HepG2 (cell line): ENCODE data around the gene GRIK2. TPM values are rescaled to one million over a fixed set of nuclear protein-coding genes. Genes with fewer than 3 reads are reported as not detected.

ENCODE experiments used
- ATAC-seq: fragments of 200-7000 bp; cut with Tn5 transposase; 3 replicates; pipeline ENCODE4 v1.9.1; 2020; ENCODE audit warnings: mild to moderate bottlenecking, moderate library complexity
- BruUV-seq: library from RNA; stranded (reverse); fragments of 400-500 nt; replicated peaks from 2 replicates; lab custom pipeline; 2021; lab: Mats Ljungman, UMichigan
- CTCF ChIA-PET: fragments of 300-600 bp; formaldehyde crosslinking; extraction: SDS; loops from one replicate; lab custom pipeline; 2021; ENCODE audit warnings: low total read pairs, inconsistent platforms, low intra/inter-chr PET ratio; lab: Yijun Ruan, JAX
- POLR2A ChIA-PET: fragments of 350-600 bp; sonication (Branson Sonifier 250); formaldehyde crosslinking; loops from one replicate; lab custom pipeline; 2020; ENCODE audit warnings: antibody characterized with exemption, inconsistent platforms; lab: Yijun Ruan, JAX
- DNase-seq: peaks from one replicate; pipeline ENCODE4 v3.0.0-alpha.2; 2015; ENCODE audit warnings: low spot score
- FAIRE-seq: peaks from 3 replicates; lab custom pipeline; 2011; peaks lifted over from hg19 to GRCh38; lab: Jason Lieb, UNC
- H2AFZ ChIP-seq: one replicate; pipeline ENCODE4 v1.6.1; 2011; ENCODE audit warnings: low read length, inconsistent platforms
- H3K27ac ChIP-seq: fragments of 300-600 bp; 3 replicates; pipeline ENCODE4 v1.8.0; 2011; ENCODE audit warnings: mixed run types, mild to moderate bottlenecking, mixed read lengths, low read length, inconsistent platforms; ENCODE audit not compliant: insufficient read depth; ENCODE audit errors: extremely low read length
- H3K27me3 ChIP-seq, 2 experiments: fragments of 200-600 bp in 1 of 2; 2 replicates in 1 of 2; 3 replicates in 1 of 2; pipeline versions ENCODE4 v1.6.0 to v1.8.0; 2011; ENCODE audit warnings: low read length in 2 of 2, mild to moderate bottlenecking in 2 of 2, moderate library complexity in 2 of 2, inconsistent platforms in 1 of 2; ENCODE audit not compliant: insufficient read depth in 2 of 2, control insufficient read depth in 1 of 2
- H3K36me3 ChIP-seq, 2 experiments: fragments of 200-600 bp in 1 of 2; replicated peaks in 1 of 2; 2 replicates in 1 of 2; 3 replicates in 1 of 2; pipeline versions ENCODE4 v1.5.1 to v1.8.0; 2011; ENCODE audit warnings: low read length in 2 of 2, inconsistent platforms in 1 of 2; ENCODE audit not compliant: insufficient read depth in 2 of 2, control insufficient read depth in 1 of 2
- H3K4me1 ChIP-seq: 2 replicates; pipeline ENCODE4 v1.5.1; 2012; ENCODE audit warnings: low read length, inconsistent platforms; ENCODE audit not compliant: insufficient read depth
- H3K4me2 ChIP-seq: 2 replicates; pipeline ENCODE4 v1.6.0; 2011; ENCODE audit warnings: low read depth, low read length, inconsistent platforms
- H3K4me3 ChIP-seq, 3 experiments: fragments of 200-600 bp in 1 of 3; sonication (generic), shearing (Covaris generic) in 1 of 3; replicated peaks in 1 of 3; 2 replicates each; pipeline ENCODE4 v1.5.1; 2011 to 2016; ENCODE audit warnings: low read length in 3 of 3, inconsistent platforms in 2 of 3, low read depth in 2 of 3, mild to moderate bottlenecking in 2 of 3, control low read depth in 1 of 3, mixed read lengths in 1 of 3; ENCODE audit not compliant: insufficient read depth in 1 of 3
- H3K79me2 ChIP-seq: one replicate; pipeline ENCODE4 v1.6.1; 2011; ENCODE audit warnings: low read length, inconsistent platforms; ENCODE audit not compliant: insufficient read depth
- H3K9ac ChIP-seq: 2 replicates; pipeline ENCODE4 v1.6.0; 2011; ENCODE audit warnings: mild to moderate bottlenecking, low read depth, low read length, inconsistent platforms; ENCODE audit not compliant: insufficient read depth
- H3K9me3 ChIP-seq: 2 replicates; pipeline ENCODE4 v1.5.1; 2012; ENCODE audit warnings: mild to moderate bottlenecking, low read length
- H4K20me1 ChIP-seq: 2 replicates; pipeline ENCODE4 v1.6.0; 2011; ENCODE audit warnings: inconsistent platforms, mild to moderate bottlenecking, low read length, moderate library complexity; ENCODE audit not compliant: insufficient read depth
- BRD4 ChIP-seq: sonication (generic); formaldehyde crosslinking; IDR thresholded peaks from 2 replicates; pipeline ENCODE4 v1.4.0; 2020; ENCODE audit warnings: missing genetic modification reagents
- ETV6 ChIP-seq: sonication (generic); formaldehyde crosslinking; conservative IDR thresholded peaks from 2 replicates; pipeline ENCODE4 v1.4.0; 2020; ENCODE audit warnings: missing genetic modification reagents
- GTF2F1 ChIP-seq: fragments of 150-350 bp; IDR thresholded peaks from 2 replicates; pipeline ENCODE4 v1.6.1; 2014; ENCODE audit warnings: low read length
- HHEX ChIP-seq: IDR thresholded peaks from 2 replicates; pipeline ENCODE4 v1.6.1; 2016; ENCODE audit warnings: control low read depth
- HOXA5 ChIP-seq: sonication (generic); formaldehyde crosslinking; IDR thresholded peaks from 2 replicates; pipeline ENCODE4 v1.4.0; 2020; ENCODE audit warnings: missing genetic modification reagents
- KDM6A ChIP-seq: IDR thresholded peaks from 2 replicates; pipeline ENCODE4 v1.6.1; 2016; ENCODE audit warnings: low read depth
- NFIB ChIP-seq: sonication (generic); formaldehyde crosslinking; IDR thresholded peaks from 2 replicates; pipeline ENCODE4 v1.9.0; 2021; ENCODE audit warnings: missing genetic modification reagents, mild to moderate bottlenecking, borderline replicate concordance
- SMARCC2 ChIP-seq: fragments of 450-650 bp; IDR thresholded peaks from 2 replicates; pipeline ENCODE4 v1.6.1; 2017; ENCODE audit warnings: antibody characterized with exemption, mild to moderate bottlenecking
- TAF15 ChIP-seq: fragments of 200-400 bp; formaldehyde crosslinking; IDR thresholded peaks from one replicate; pipeline ENCODE4 v1.6.1; 2018; ENCODE audit warnings: mild to moderate bottlenecking, low read depth, low read length; ENCODE audit not compliant: poor library complexity, severe bottlenecking
- TARDBP ChIP-seq: sonication (generic); formaldehyde crosslinking; IDR thresholded peaks from 2 replicates; pipeline ENCODE4 v1.8.0; 2022; ENCODE audit warnings: mild to moderate bottlenecking, missing genetic modification reagents
- TBP ChIP-seq: sonication (generic); formaldehyde crosslinking; IDR thresholded peaks from 2 replicates; pipeline ENCODE4 v1.5.0; 2020; ENCODE audit warnings: missing genetic modification reagents
- ZNF780A ChIP-seq: sonication (generic); formaldehyde crosslinking; IDR thresholded peaks from 2 replicates; pipeline ENCODE4 v1.8.0; 2022; ENCODE audit warnings: mild to moderate bottlenecking, missing genetic modification reagents, moderate library complexity
- ZNF83 ChIP-seq: sonication (generic); formaldehyde crosslinking; IDR thresholded peaks from 2 replicates; pipeline ENCODE4 v1.4.0; 2020; ENCODE audit warnings: missing genetic modification reagents, mild to moderate bottlenecking, borderline replicate concordance
- WGBS: methylation state at CpG from one replicate; pipeline ENCODE4 v1.1.6; 2017; ENCODE audit warnings: low lambda C conversion rate; 5-methylcytosine and 5-hydroxymethylcytosine counted together
- in situ Hi-C: cut with HindIII; loops from 2 replicates; pipeline ENCODE4 v1.10.0; 2017; ENCODE audit warnings: low pct_unique_long_range_greater_than_20kb; ENCODE audit not compliant: extremely low pct_ligation_motif_present
- intact Hi-C: fragments of 100-400 bp; cut with micrococcal nuclease; formaldehyde crosslinking; loops from one replicate; pipeline ENCODE4 v1.10.0; 2022; ENCODE audit not compliant: unreplicated experiment
- polyA plus RNA-seq, 8 experiments: library from polyadenylated mRNA; depleted of rRNA in 3 of 8; stranded (reverse) in 7 of 8; unstranded in 1 of 8; fragments of >200 nt; fragmentation: Illumina TruSeq in 4 of 8; extraction: Trizol in 4 of 8; gene quantifications; 2 replicates each; pipeline versions ENCODE4 v1.2.1 to v1.2.3, GENCODE V29; 2011 to 2016; ENCODE audit warnings: low read depth in 4 of 8, missing spikeins in 1 of 8, mixed read lengths in 1 of 8; ENCODE audit not compliant: insufficient read depth in 1 of 8
- total RNA-seq, 5 experiments: library from RNA; depleted of rRNA; stranded (reverse); fragments of >200 nt; fragmentation: Illumina TruSeq; extraction: Trizol; gene quantifications; 2 replicates each; pipeline ENCODE4 v1.2.3, GENCODE V29; 2016; ENCODE audit warnings: low read depth in 1 of 5
- TF ChIP-seq, protein P1 (sequence below): IDR thresholded peaks from 2 replicates; pipeline ENCODE4 v1.6.1; 2016; ENCODE audit warnings: low read depth
- TF ChIP-seq, protein P2 (sequence below): sonication (generic); IDR thresholded peaks from 2 replicates; pipeline ENCODE4 v1.6.1; 2016; ENCODE audit warnings: low read depth, borderline replicate concordance
- TF ChIP-seq, protein P3 (sequence below): sonication (generic); formaldehyde crosslinking; IDR thresholded peaks from 2 replicates; pipeline ENCODE4 v1.4.0; 2020; ENCODE audit warnings: missing genetic modification reagents, mild to moderate bottlenecking, borderline replicate concordance

Gene GRIK2
- total and polyA plus RNA-seq, 2 of the 13 experiments (the other 11 are each of a cell fraction or from before 2014, with no cell fraction given) = not detected

DNA sequence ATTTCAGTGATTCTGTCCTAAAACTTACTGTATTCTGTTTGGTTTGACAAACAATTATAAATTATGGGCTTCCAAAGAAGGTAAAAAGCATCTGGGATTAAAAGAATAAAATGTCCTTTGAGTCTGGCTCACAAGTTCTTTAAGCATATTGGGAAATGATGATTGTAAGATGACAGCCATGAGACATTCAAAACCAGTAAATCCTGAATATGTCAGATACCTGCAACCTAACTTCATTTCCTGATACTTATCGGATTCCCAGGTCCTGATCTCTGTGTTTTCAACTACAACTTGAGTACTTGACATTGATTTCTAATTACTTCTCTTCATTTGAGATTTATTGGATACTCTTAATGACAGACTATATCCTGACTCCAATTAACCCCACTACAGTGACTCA, 446.6 kb downstream of the GRIK2 start (continued):
- TF ChIP-seq HOXA5 (no peak), ZNF83 (CRISPR knock-in tag) (no peak)
- TF ChIP-seq, protein P1, sequence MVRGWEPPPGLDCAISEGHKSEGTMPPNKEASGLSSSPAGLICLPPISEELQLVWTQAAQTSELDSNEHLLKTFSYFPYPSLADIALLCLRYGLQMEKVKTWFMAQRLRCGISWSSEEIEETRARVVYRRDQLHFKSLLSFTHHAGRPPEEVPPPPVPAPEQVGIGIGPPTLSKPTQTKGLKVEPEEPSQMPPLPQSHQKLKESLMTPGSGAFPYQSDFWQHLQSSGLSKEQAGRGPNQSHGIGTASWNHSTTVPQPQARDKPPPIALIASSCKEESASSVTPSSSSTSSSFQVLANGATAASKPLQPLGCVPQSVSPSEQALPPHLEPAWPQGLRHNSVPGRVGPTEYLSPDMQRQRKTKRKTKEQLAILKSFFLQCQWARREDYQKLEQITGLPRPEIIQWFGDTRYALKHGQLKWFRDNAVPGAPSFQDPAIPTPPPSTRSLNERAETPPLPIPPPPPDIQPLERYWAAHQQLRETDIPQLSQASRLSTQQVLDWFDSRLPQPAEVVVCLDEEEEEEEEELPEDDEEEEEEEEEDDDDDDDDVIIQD (CRISPR knock-in tag) = no peak

DNA sequence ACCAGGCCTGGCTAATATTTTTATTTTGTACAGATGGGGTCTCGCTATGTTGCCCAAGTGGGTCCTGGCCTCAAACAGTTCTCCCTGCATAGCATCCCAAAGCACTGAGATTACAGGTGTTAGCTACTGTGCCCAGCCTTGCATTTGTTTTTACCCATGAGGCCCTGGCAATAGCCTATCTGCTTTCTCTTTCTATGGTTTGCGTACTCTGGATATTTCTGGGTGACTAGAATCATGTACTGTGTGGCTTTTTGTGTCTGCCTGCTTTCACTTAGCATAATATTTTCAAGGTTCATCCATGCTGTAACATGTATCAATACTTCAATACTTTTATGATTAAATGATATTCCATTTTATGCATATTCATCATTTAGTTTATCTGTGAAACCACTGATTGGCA, 451.7 kb downstream of the GRIK2 start:
- ATAC-seq = no peak
- no peak overlapping the region for H3K4me2 ChIP-seq
- H3K79me2 ChIP-seq = no peaks in the 10 kb centered on the region
- intact Hi-C loops (no loop called here), in situ Hi-C loops (no loop called here)
- no peak overlapping the region for H2AFZ ChIP-seq
- no peak for TF ChIP-seq NFIB (CRISPR knock-in tag)
- no peak for TF ChIP-seq ETV6 (CRISPR knock-in tag)
- TF ChIP-seq TAF15 = no peak
- no peak for TF ChIP-seq TBP (CRISPR knock-in tag)
- TF ChIP-seq TARDBP (CRISPR knock-in tag) = no peak
- TF ChIP-seq, protein P2, sequence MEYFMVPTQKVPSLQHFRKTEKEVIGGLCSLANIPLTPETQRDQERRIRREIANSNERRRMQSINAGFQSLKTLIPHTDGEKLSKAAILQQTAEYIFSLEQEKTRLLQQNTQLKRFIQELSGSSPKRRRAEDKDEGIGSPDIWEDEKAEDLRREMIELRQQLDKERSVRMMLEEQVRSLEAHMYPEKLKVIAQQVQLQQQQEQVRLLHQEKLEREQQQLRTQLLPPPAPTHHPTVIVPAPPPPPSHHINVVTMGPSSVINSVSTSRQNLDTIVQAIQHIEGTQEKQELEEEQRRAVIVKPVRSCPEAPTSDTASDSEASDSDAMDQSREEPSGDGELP = no peak
- no peak for TF ChIP-seq BRD4 (CRISPR knock-in tag)
- TF ChIP-seq SMARCC2 = no peak
- no peak for TF ChIP-seq KDM6A
- no peak for TF ChIP-seq HHEX (CRISPR knock-in tag)
- TF ChIP-seq, protein P3, sequence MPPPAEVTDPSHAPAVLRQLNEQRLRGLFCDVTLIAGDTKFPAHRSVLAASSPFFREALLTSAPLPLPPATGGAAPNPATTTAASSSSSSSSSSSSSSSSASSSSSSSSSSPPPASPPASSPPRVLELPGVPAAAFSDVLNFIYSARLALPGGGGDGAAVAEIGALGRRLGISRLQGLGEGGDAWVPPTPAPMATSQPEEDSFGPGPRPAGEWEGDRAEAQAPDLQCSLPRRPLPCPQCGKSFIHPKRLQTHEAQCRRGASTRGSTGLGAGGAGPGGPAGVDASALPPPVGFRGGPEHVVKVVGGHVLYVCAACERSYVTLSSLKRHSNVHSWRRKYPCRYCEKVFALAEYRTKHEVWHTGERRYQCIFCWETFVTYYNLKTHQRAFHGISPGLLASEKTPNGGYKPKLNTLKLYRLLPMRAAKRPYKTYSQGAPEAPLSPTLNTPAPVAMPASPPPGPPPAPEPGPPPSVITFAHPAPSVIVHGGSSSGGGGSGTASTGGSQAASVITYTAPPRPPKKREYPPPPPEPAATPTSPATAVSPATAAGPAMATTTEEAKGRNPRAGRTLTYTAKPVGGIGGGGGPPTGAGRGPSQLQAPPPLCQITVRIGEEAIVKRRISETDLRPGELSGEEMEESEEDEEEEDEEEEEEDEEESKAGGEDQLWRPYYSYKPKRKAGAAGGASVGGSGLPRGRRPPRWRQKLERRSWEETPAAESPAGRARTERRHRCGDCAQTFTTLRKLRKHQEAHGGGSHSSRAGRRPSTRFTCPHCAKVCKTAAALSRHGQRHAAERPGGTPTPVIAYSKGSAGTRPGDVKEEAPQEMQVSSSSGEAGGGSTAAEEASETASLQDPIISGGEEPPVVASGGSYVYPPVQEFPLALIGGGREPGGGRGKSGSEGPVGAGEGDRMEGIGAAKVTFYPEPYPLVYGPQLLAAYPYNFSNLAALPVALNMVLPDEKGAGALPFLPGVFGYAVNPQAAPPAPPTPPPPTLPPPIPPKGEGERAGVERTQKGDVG (CRISPR knock-in tag) = no peak
- TF ChIP-seq ZNF780A (CRISPR knock-in tag) = no peak
- no peak for TF ChIP-seq GTF2F1
- H3K4me1 ChIP-seq = no peaks in the 10 kb centered on the region
- H3K9me3 ChIP-seq = no peaks in the 10 kb centered on the region
- no peak for FAIRE-seq
- ChIA-PET CTCF (no interaction called here), POLR2A (no interaction called here)
- no peak overlapping the region for H3K27ac ChIP-seq
- no peaks in the 10 kb centered on the region for H3K36me3 ChIP-seq
- H3K4me3 ChIP-seq = no peak overlapping the region
- DNase-seq = no peak
- H4K20me1 ChIP-seq = no peaks in the 10 kb centered on the region
- H3K9ac ChIP-seq = no peak overlapping the region
- no peaks in the 10 kb centered on the region for H3K27me3 ChIP-seq
- 0% methylated on average over 2 of the region's 2 CpGs for WGBS
- no TSS peak for BruUV-seq
